HG02610 (cell line): Measurements from ENCODE around the gene EXOC4.

Experiments
- ATAC-seq: cut with Tn5 transposase; IDR thresholded peaks from one replicate; pipeline ENCODE4 v1.9.1; 2021; ENCODE audit warnings: mild to moderate bottlenecking, moderate library complexity; ENCODE audit not compliant: unreplicated experiment

Gene EXOC4

GRCh38 chr7:134041477-134041876, 788.6 kb downstream of the EXOC4 start:
- ATAC-seq = no peak

- ATAC-seq = no peak
Measured at GRCh38 chr7:134042307-134042706, 789.4 kb downstream of the EXOC4 start.

- ATAC-seq = no peak
Measured at GRCh38 chr7:134044682-134045081, 791.8 kb downstream of the EXOC4 start.

- no peak for ATAC-seq
Measured at GRCh38 chr7:134045716-134046115, 792.8 kb downstream of the EXOC4 start.

GRCh38 chr7:134046594-134047128, 793.8 kb downstream of the EXOC4 start:
- no peak for ATAC-seq

GRCh38 chr7:134047675-134048074, 794.8 kb downstream of the EXOC4 start:
- no peak for ATAC-seq

- no peak for ATAC-seq
Measured at GRCh38 chr7:134048166-134048565, 795.3 kb downstream of the EXOC4 start.

GRCh38 chr7:134051020-134051419, 798.1 kb downstream of the EXOC4 start:
- no peak for ATAC-seq

- ATAC-seq = no peak
Measured at GRCh38 chr7:134056816-134057215, 803.9 kb downstream of the EXOC4 start.

- ATAC-seq = no peak
Measured at GRCh38 chr7:134058521-134058920, 805.6 kb downstream of the EXOC4 start.

GRCh38 chr7:134058980-134059379, 806.1 kb downstream of the EXOC4 start:
- no peak for ATAC-seq

GRCh38 chr7:134059921-134060320, 807.0 kb downstream of the EXOC4 start:
- no peak for ATAC-seq

- no peak for ATAC-seq
Measured at GRCh38 chr7:134060874-134061273, 808.0 kb downstream of the EXOC4 start.

- ATAC-seq = no peak
Measured at GRCh38 chr7:134062460-134062859, 809.6 kb downstream of the EXOC4 start.

- ATAC-seq = no peak
Measured at GRCh38 chr7:134065415-134065814, 812.5 kb downstream of the EXOC4 start.

GRCh38 chr7:134067164-134067563, 814.3 kb downstream of the EXOC4 start:
- ATAC-seq = no peak

GRCh38 chr7:134068670-134069069, 815.8 kb downstream of the EXOC4 start:
- no peak for ATAC-seq

- no peak for ATAC-seq
Measured at GRCh38 chr7:134069187-134069586, 816.3 kb downstream of the EXOC4 start.

GRCh38 chr7:134070673-134071072, 817.8 kb downstream of the EXOC4 start:
- no peak for ATAC-seq

GRCh38 chr7:134071355-134072331, 818.8 kb downstream of the EXOC4 start:
- peak; percentile 95 for ATAC-seq

GRCh38 chr7:134073276-134073675, 820.4 kb downstream of the EXOC4 start:
- no peak for ATAC-seq

GRCh38 chr7:134075799-134076198, 822.9 kb downstream of the EXOC4 start:
- no peak for ATAC-seq
